22Rv1 (cell line): ENCODE data around the gene FAM107A.

ENCODE experiments used
- CTCF ChIP-seq: fragments of 450-650 bp; IDR thresholded peaks from 2 replicates; pipeline ENCODE4 v1.5.1; 2017; ENCODE audit warnings: mild to moderate bottlenecking
- ZFX ChIP-seq: fragments of 450-650 bp; IDR thresholded peaks from 2 replicates; pipeline ENCODE4 v1.6.1; 2017; ENCODE audit warnings: antibody characterized with exemption, borderline replicate concordance

- no peak for TF ChIP-seq CTCF
- TF ChIP-seq ZFX = no peak
Observed at GRCh38 chr3:58530354-58530865, 46.8 kb downstream of the FAM107A start.
